SH-SY5Y (cell line): ENCODE measurements around the gene STMN1.

ENCODE experiments used
- GATA2 ChIP-seq: IDR thresholded peaks from 2 replicates; pipeline ENCODE4 v1.6.1; 2011; ENCODE audit warnings: mild to moderate bottlenecking, low read depth, low read length
- GATA3 ChIP-seq: IDR thresholded peaks from 2 replicates; pipeline ENCODE4 v1.6.1; 2011; ENCODE audit warnings: low read depth, mild to moderate bottlenecking, low read length, moderate library complexity

Gene STMN1

GRCh38 chr1:25873120-25873519 is 33.1 kb downstream of the STMN1 start:
- TF ChIP-seq GATA3 (no peak), GATA2 (no peak)

DNA sequence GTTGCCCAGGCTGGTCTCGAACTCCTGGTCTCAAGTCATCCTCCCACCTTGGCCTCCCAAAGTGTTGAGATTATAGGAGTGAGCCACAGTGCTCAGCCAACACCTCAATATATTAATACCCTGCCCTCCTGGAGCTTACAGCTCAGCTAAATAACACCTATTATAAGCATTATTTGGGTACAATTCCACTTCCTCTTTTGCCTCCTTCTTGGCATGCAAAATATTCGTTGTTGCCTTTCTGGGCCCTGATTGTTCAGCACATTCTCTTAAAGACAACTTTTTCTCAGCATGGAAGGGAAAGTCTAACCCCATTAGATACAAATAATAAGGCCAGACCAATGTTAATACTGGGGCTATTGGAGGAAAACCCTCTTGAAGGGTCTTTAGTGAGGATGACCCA is 33.5 kb downstream of the STMN1 start:
- TF ChIP-seq GATA3 = no peak
- TF ChIP-seq GATA2 = no peak

DNA sequence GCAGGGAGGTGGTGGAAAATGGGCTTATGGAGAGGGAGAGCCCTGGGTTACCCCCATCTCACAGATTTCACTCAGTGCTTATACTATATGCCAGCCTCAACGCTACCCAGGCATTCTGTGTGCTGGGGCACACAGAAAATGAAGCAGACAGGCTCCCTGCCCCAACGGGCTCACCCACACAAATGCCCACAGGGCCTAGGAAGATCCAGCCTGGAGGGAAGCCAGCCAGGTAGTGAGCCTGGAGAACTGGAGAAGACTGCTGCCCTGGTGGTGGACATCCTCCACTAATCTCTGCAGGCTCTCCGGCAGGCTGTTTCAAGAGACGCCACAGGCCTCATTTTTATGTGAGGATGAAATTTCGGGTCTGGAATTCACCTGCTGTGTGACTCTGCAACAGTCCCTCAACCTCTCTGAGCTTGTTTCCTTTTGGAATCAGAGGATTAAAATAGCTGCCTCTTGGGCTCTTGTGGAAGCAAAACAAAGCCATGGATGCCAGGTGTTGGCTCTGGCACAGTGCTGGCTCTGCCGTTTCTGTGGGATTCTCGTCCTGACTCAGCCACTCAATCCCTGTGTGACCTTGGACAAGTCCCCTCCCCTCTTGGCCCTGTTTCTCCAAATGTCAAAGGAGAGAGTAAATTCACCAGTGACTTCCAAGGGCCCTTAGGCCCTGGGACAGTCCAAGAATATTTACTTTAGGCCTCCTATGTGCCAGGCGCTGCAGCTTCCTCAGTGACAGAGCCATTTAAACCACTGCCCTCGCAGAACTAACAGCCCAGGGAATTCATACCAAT is 34.3 kb downstream of the STMN1 start:
- no peak for TF ChIP-seq GATA3
- no peak for TF ChIP-seq GATA2

DNA sequence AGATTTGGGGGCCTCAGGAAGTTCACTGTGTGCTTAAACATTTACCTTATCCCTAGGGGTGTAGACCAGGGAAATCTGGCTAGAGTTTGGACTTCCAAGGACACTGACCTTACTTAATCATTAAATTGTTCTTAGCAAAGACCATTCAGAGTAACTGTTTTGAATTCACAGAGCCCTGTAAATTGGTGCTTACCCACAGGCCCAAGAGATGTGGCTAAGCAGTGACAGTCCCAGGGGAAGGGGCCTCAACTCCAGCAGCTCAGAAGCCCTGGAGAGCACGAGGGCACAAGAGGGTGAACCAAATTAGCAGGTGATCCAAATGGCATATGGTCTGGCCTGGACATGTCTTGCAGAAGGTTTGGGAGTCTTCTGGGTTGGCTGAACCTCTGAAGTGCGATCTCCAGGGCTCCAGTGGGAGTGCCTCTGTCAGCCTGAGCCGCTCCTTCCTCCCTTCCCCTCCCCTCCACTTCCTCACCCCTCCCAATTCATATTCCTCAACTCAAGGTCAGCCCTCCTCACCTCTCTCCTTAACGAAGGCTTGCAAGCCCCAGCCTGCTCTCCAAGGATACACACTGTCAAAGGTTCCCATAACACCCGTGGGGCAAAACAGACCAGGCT is 35.0 kb downstream of the STMN1 start:
- TF ChIP-seq GATA2 (no peak), GATA3 (no peak)

DNA sequence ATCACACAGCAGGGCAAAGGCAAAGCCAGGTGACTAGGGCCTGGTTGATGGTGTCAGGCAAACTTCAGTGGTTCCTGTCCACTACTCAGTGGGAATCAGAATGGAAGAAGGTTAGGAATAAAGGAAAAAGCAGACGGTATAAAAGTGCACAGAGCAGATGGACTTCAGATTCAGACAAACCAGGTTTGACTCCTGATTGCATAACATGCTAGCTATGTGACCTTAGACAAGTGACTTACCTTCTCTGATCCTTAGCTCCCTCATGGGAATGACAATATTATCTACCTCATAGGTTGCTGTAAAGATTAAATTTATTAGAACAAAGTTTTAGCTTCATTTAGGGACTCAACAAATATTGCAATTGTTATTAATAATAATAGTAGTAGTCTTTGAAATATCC is 35.6 kb downstream of the STMN1 start:
- TF ChIP-seq GATA2 (no peak), GATA3 (no peak)

DNA sequence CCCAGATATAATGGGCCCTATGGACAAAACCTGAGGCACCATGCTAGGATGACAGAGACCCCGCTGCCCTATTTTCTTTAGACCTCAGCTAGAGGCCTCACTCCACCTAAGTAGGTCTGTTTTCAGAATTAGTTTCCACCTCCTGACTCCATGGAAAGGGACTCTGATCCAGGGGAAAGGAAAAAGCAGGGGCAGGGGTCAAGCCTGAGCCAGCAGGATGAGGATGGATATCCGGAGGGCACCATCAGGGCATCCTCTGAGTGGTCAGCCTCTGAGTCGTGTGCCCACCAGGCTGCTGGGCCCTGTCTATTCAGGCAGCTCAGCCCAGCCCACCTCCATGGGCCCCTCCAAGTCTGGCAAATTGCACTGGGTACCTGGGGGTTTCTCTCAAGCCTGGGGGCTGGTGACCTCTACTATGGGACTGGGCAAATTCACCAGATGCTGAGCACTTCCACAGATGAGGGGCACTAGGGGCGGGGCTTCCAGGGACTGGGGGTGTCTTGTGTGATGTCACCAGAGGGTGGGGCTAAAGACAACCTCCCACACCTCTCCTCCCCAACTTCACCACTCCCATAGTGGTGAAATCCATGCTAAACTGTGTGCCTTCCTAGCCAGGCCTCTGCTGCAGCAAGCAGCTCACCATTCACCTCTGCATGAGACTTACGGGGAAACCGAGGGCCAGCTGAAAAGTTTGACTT is 36.2 kb downstream of the STMN1 start:
- TF ChIP-seq GATA2 (no peak), GATA3 (no peak)

- no peak for TF ChIP-seq GATA3
- no peak for TF ChIP-seq GATA2
Measured at GRCh38 chr1:25867210-25867991, 38.8 kb downstream of the STMN1 start.

DNA sequence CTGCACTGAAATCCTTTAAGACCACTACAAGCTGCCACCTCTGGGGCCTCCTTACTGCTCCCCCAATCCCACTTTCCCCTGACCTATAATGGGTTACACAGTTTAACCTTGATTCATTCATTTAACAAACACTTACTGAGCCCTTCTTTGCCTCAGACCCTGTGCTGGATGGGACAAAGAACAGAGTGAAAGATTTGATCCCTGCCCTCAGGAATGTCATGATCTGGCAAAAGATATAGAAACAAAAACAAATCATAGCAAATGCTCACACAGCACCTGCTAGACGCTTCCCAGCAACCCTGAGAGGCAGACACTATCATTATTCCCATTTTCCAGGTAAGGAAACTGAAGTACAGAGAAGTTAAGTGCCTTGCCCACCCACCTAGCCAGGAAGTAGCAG is 39.9 kb downstream of the STMN1 start:
- TF ChIP-seq GATA3 (no peak), GATA2 (no peak)

DNA sequence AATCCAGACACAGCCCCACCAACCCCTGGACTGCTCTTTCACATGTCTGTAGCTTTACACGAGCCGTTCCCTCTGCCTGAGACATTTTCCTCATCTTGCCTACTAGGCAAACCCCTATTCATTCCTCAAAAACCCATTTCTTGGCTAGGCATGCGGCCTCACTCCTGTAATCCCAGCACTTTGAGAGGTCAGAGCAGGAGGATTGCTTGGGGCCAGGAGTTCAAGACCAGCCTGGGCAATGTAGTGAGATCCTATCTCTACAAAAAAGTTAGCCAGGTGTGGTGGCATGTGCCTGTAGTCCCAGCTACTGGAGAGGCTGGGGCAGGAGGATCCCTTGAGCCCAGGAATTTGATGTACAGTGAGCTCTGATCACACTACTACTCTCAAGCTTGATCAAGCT is 41.8 kb downstream of the STMN1 start:
- no peak for TF ChIP-seq GATA2
- TF ChIP-seq GATA3 = no peak

- TF ChIP-seq GATA2 (no peak), GATA3 (no peak)
Measured at GRCh38 chr1:25863486-25864262, 42.5 kb downstream of the STMN1 start.

DNA sequence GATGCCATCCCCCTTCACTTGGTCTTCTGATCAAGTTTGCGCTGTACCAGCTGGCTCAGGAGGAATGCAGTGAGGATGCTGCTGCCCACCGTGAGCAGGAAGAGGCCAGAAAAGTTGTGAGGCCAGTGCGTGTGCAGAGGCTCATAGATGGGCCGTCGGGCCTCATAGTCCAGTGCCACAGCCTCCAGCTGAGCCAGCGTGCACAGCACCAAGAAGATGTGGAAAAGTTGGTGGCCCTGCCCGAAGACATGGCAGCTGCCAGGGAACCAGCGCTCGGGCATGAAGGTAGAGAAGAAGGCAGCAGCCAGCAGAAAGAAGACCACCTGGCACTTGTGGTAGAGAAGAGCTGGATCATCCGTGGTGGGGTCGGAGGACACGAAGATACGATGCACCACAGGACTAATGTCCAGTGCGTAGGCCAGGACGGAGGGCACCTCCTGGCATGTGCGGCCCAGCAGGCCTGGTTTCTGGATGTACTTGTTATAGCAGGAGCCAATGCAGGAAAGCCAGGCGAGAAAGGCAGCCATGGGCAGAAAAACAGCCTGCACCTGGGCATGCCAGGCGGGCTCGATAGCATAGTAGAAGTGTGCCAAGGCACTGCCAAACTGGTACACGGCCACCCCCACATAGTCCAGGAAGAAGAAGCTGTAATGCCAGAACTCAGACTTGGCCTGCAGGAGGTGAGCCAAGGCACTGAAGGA is 43.3 kb downstream of the STMN1 start:
- TF ChIP-seq GATA3 (no peak), GATA2 (no peak)

- TF ChIP-seq GATA2 (no peak), GATA3 (no peak)
Measured at GRCh38 chr1:25861316-25862286, 44.6 kb downstream of the STMN1 start.
